Progenitor cell of endocrine pancreas (in vitro differentiated cells): Measurements from ENCODE around the gene NME8. TPM values are rescaled to one million over a fixed set of nuclear protein-coding genes. Genes with fewer than 3 reads are reported as not detected.

ENCODE experiments used
- DNase-seq: peaks from one replicate; pipeline ENCODE4 v3.0.0; 2021; ENCODE audit warnings: low spot score; ENCODE audit not compliant: unreplicated experiment
- H3K27ac Mint-ChIP-seq: 2 replicates; pipeline ENCODE4 v1.8.0; 2021; ENCODE audit warnings: mild to moderate bottlenecking, moderate library complexity, mixed read lengths
- H3K27me3 Mint-ChIP-seq: 2 replicates; pipeline ENCODE4 v1.8.0; 2021; ENCODE audit warnings: mixed read lengths
- H3K36me3 Mint-ChIP-seq: 2 replicates; pipeline ENCODE4 v1.8.0; 2022; ENCODE audit warnings: mixed read lengths; ENCODE audit not compliant: insufficient read depth
- H3K4me1 Mint-ChIP-seq: 2 replicates; pipeline ENCODE4 v1.8.0; 2021; ENCODE audit warnings: low read depth, mixed read lengths
- H3K4me3 Mint-ChIP-seq: 2 replicates; pipeline ENCODE4 v1.8.0; 2021; ENCODE audit warnings: low read depth, mild to moderate bottlenecking, moderate library complexity, mixed read lengths
- H3K9me3 Mint-ChIP-seq: 2 replicates; pipeline ENCODE4 v1.8.0; 2021; ENCODE audit warnings: low read depth, mixed read lengths
- CTCF ChIP-seq: fragments of 200-600 bp; sonication (generic); IDR thresholded peaks from one replicate; pipeline ENCODE4 v1.5.0; 2021; ENCODE audit warnings: antibody characterized with exemption, mild to moderate bottlenecking; ENCODE audit not compliant: unreplicated experiment
- total RNA-seq: library from RNA; stranded (reverse); gene quantifications from 2 replicates; pipeline ENCODE4 v1.2.1, GENCODE V29; 2021

Gene NME8
- total RNA-seq, 1 donor from 2014 or later = 2.7 TPM

- H3K36me3 Mint-ChIP-seq = peaks cover 2% of the 10 kb centered on the region
- H3K4me1 Mint-ChIP-seq = no peaks in the 10 kb centered on the region
- H3K27me3 Mint-ChIP-seq = no peaks in the 10 kb centered on the region
- peaks cover 2% of the 10 kb centered on the region for H3K9me3 Mint-ChIP-seq
- no peak for DNase-seq
- TF ChIP-seq CTCF = no peak
- no peak overlapping the region for H3K27ac Mint-ChIP-seq
- H3K4me3 Mint-ChIP-seq = no peak overlapping the region
These were observed 30.8 kb upstream of the NME8 start for GRCh38 chr7:37817591-37817960.

GRCh38 chr7:37817996-37818720 lies 30.2 kb upstream of the NME8 start:
- H3K4me3 Mint-ChIP-seq = no peak overlapping the region
- no peak for TF ChIP-seq CTCF
- H3K36me3 Mint-ChIP-seq = peaks cover 2% of the 10 kb centered on the region
- no peaks in the 10 kb centered on the region for H3K27me3 Mint-ChIP-seq
- no peaks in the 10 kb centered on the region for H3K9me3 Mint-ChIP-seq
- no peaks in the 10 kb centered on the region for H3K4me1 Mint-ChIP-seq
- no peak for DNase-seq
- no peak overlapping the region for H3K27ac Mint-ChIP-seq

- H3K36me3 Mint-ChIP-seq = peaks cover 2% of the 10 kb centered on the region
- no peak for TF ChIP-seq CTCF
- no peak overlapping the region for H3K27ac Mint-ChIP-seq
- H3K4me1 Mint-ChIP-seq = no peaks in the 10 kb centered on the region
- H3K9me3 Mint-ChIP-seq = no peaks in the 10 kb centered on the region
- H3K4me3 Mint-ChIP-seq = no peak overlapping the region
- no peak for DNase-seq
- no peaks in the 10 kb centered on the region for H3K27me3 Mint-ChIP-seq
These were observed 27.5 kb upstream of the NME8 start for GRCh38 chr7:37820708-37821468.

GRCh38 chr7:37822946-37823345 lies 25.5 kb upstream of the NME8 start:
- Mint-ChIP-seq H3K27me3 (no peaks in the 10 kb centered on the region), H3K36me3 (peaks cover 2% of the 10 kb centered on the region), H3K27ac (no peak overlapping the region), H3K9me3 (no peaks in the 10 kb centered on the region), H3K4me3 (no peak overlapping the region), H3K4me1 (no peaks in the 10 kb centered on the region)
- DNase-seq = no peak
- no peak for TF ChIP-seq CTCF

GRCh38 chr7:37823557-37823956 lies 24.8 kb upstream of the NME8 start:
- Mint-ChIP-seq H3K4me3 (no peak overlapping the region), H3K36me3 (peaks cover 2% of the 10 kb centered on the region), H3K27me3 (no peaks in the 10 kb centered on the region), H3K9me3 (no peaks in the 10 kb centered on the region), H3K27ac (no peak overlapping the region), H3K4me1 (no peaks in the 10 kb centered on the region)
- no peak for TF ChIP-seq CTCF
- DNase-seq = no peak
